ENCODE data around the gene ACR.

The ACR gene

GRCh38 chr22:50737728-50738648, at the start of gene ACR:
Gene ACR, plus strand, starts transcription at chr22:50738204. Its CDS starts 32 bp downstream, at chr22:50738236.
- no peak for DNase-seq
- in situ Hi-C loops (cut with MboI; ENCODE audit: low pct_unique_long_range_greater_than_20kb, low sequenced_read_pairs): no loop called here

- in situ Hi-C loops (cut with MboI; ENCODE audit: low pct_unique_long_range_greater_than_20kb, low sequenced_read_pairs): no loop called here
- no peak for DNase-seq
Observed at GRCh38 chr22:50688448-50688847, 49.6 kb upstream of the ACR start.

DNA sequence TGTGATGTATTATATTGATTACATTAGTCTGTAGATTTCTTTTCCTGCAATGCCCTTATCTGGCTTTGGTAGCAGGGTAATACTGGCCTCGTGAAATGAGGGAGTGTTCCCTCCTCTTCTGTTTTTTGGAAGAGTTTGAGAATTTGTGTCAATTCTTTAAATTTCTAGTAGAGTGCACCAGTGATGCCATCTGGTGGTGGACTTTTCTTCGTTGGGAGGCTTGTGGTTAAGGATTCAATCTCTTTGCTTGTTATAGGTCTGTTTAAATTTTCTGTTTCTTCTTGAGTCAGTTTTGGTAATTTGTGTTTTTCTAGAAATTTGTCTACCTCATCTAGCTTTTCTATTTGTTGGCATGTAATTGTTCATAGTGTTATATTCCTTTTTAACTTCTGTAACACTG, 46.5 kb upstream of the ACR start:
- in situ Hi-C loops (cut with MboI; ENCODE audit: low pct_unique_long_range_greater_than_20kb, low sequenced_read_pairs): no loop called here
- DNase-seq: peak; percentile 86

DNA sequence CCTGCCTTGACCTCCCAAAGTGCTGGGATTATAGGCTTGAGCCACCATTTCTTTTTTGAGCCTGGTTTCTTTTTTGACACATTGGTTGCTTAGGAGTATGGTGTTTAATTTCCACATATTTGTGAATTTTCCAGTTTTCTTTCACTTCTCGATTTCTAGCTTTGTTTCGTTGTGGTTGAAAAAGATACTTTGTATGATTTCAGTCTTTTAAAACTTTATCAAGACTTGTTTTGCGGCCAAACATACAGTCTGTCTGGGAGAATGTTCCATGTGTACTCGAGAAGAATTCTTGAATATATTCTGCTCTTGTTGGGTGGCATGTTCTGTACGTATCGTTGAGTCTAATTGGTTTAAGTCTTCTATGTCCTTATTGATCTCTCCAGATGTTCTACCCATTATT, 44.5 kb upstream of the ACR start:
- in situ Hi-C loops (cut with MboI; ENCODE audit: low pct_unique_long_range_greater_than_20kb, low sequenced_read_pairs): no loop called here
- DNase-seq: no peak

GRCh38 chr22:50694099-50694605, 43.9 kb upstream of the ACR start:
- no peak for DNase-seq
- in situ Hi-C loops (cut with MboI; ENCODE audit: low pct_unique_long_range_greater_than_20kb, low sequenced_read_pairs): no loop called here

GRCh38 chr22:50694766-50695420, 43.1 kb upstream of the ACR start:
- in situ Hi-C loops (cut with MboI; ENCODE audit: low pct_unique_long_range_greater_than_20kb, low sequenced_read_pairs): no loop called here
- no peak for DNase-seq

DNA sequence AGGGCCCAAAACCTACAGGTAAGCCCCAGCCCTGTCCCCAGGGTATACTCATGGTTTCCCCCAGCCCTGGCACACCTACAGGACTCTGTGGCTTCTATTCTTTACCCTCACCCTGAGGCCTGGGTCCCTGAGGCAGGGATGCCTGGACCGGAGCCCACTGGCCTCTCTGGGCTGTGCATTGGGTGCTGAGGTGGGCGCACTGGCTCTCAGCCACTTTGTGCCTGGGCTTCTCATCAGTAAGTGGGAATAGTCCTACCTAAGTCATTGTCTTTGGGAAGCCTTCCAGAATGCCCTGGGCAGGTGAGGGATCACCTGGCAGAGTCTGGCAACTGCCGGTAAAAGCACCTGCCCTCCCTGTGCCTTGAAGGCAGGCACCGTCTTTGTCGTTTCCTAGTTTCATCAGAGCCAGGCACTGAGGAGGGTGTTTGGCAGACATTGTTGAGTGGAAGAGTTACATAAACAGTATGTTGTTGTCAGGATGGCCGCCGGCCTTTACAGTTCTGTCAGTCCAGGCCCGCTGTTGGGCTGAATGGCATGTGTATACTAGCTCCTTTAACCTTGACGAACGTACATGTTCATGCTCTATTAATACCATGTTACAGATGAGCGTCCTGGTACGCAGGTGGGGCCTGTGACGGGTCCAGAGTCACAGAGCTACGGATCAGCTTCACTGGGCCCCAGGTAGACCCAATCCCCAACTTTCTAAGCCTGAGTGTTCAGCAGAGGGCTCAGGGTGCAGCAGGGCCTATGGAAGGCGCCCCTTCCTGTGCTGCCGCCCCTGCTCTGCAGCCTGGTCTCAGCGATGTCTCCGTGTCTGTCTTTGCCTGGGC, 42.4 kb upstream of the ACR start:
- no peak for DNase-seq
- in situ Hi-C loops (cut with MboI; ENCODE audit: low pct_unique_long_range_greater_than_20kb, low sequenced_read_pairs): no loop called here

DNA sequence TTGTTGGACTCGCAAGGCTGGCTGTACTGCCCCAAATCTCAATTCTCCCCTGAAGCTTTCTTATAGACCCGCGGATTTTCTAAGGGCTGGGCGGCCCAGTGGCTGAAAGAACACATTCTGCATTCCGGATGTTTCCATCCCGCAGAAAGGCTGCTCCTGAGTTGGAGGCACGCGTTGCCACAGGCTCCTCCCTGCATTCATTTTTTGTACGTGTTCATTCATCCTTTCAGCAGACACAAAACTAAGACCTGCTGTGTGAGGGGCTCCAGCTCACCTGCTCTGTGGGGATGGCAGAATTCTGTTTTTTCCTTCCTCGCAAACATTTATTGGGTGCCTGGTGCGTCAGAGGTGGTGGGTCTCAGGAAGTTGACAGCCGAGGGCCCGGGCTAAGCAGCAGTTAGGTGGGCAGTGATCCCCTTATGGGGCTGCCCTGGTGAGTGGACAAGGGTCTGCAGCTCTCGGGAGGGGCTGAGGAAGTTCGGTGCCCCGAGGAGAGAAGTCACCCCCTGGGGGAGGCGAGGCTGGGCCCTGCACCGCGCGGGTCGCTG, 41.7 kb upstream of the ACR start:
- no peak for DNase-seq
- in situ Hi-C loops (cut with MboI; ENCODE audit: low pct_unique_long_range_greater_than_20kb, low sequenced_read_pairs): no loop called here

- in situ Hi-C loops (cut with MboI; ENCODE audit: low pct_unique_long_range_greater_than_20kb, low sequenced_read_pairs): no loop called here
- DNase-seq: no peak
Observed at GRCh38 chr22:50696799-50697561, 41.0 kb upstream of the ACR start.

DNA sequence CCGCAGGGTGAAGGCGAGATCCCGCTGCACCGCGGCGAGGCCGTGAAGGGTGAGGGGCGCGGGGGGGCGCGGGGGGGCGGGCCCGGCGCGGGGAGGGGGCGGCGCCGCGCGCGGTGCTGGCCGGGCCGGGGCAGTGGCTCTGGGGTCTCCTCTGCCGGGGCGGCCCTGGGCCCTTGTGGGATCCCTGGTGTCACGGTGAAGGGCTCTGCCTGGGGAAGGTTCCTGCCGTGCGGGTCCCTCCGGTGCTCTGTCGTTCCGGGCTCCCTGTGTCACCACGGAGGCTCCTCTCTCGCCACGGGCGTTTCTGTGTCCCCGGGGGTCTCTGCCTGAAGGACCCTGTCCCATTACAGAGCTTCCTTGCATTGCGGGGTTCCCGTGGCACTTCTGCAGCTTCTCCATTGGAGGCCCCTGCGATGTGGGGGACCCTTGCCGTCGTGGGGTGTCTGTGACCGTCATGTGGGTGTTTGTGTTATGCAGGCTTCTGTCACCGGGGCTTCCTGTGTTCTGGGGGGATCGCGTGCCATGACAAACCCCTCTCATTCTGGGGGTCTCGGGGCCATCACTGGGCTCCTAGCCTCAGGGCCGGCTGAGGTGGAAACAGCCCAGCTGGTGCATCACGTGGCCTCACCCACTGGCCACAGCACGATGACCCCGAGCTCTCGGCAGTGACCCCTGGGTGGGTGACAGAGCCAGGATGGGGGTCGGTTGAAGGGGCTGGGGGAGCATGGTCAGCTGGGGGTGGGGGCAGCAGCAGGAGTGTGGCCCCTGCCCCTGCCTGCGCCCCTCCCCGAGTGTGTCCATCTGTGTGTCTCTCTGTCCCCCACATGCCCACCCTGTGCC, 40.1 kb upstream of the ACR start:
- no peak for DNase-seq
- in situ Hi-C loops (cut with MboI; ENCODE audit: low pct_unique_long_range_greater_than_20kb, low sequenced_read_pairs): no loop called here

DNA sequence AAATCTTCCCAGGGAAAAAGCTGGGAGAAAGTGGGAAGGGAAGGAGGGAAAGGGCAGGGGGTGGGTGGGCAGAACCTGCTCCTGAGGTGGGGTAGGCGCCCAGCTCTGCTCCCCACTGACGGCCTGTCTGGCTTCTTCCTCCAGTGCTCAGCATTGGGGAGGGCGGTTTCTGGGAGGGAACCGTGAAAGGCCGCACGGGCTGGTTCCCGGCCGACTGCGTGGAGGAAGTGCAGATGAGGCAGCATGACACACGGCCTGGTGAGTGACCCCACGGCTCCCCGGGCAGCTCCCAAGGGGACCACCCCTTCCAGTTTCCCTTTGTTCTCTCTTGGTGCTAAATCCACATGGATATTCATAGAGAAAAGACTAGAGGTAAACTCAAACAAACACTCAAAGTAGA, 39.5 kb upstream of the ACR start:
- in situ Hi-C loops (cut with MboI; ENCODE audit: low pct_unique_long_range_greater_than_20kb, low sequenced_read_pairs): no loop called here
- DNase-seq: no peak

GRCh38 chr22:50699001-50699755, 38.8 kb upstream of the ACR start:
- in situ Hi-C loops (cut with MboI; ENCODE audit: low pct_unique_long_range_greater_than_20kb, low sequenced_read_pairs): no loop called here
- DNase-seq: no peak

- in situ Hi-C loops (cut with MboI; ENCODE audit: low pct_unique_long_range_greater_than_20kb, low sequenced_read_pairs): no loop called here
- no peak for DNase-seq
Observed at GRCh38 chr22:50699756-50700386, 38.1 kb upstream of the ACR start.

GRCh38 chr22:50700387-50701075, 37.5 kb upstream of the ACR start:
- DNase-seq: no peak
- in situ Hi-C loops (cut with MboI; ENCODE audit: low pct_unique_long_range_greater_than_20kb, low sequenced_read_pairs): no loop called here

DNA sequence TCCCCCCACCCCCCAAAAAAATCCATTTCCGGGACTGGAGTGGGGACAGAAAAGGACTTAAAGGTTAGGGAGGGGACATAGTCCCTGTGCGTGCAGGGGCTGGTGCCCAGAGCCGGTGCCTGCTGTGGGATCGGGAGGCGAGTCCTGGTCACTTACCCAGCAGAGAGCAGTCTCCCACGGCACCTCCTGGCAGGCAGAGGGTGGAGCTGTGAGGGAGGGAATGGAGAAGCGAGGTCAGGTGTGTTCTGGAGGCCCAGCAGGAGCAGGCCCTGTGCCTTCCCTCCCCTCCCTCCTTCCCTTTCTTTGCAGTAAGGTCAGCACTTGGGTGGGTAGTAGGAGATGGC, 37.0 kb upstream of the ACR start:
- no peak for DNase-seq
- in situ Hi-C loops (cut with MboI; ENCODE audit: low pct_unique_long_range_greater_than_20kb, low sequenced_read_pairs): no loop called here

- in situ Hi-C loops (cut with MboI; ENCODE audit: low pct_unique_long_range_greater_than_20kb, low sequenced_read_pairs): no loop called here
- DNase-seq: no peak
Observed at GRCh38 chr22:50701428-50702154, 36.4 kb upstream of the ACR start.

All from KBM-7 (cell line).